ENCODE measurements around the gene EPHA3. TPM values are rescaled to one million over a fixed set of nuclear protein-coding genes. Genes with fewer than 3 reads are reported as not detected.

Gene EPHA3
- total and polyA plus RNA-seq, 2 donors (not counting 3 experiments of a cell fraction or from before 2014, with no cell fraction given): not detected

DNA sequence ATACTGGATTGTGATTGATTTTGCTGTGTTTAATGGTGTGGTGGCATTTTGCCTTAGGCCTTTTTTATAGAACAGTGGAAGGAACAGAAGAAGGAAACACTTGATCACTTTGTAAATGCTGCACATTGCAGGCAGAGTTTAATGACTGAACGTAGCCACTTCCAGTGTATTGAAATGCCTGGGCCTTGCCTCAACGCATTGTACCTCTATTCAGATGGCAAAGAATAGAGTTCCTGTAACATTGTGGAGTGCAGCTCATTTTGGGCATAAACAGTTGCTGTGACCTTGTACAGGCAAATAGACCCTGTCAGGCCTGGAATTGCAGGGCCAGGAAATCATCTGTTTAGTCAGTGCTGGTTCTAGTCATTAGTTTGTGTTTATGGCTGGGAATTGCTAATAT, 225.0 kb downstream of the EPHA3 start:
- DNase-seq (ENCODE audit: low read depth, low spot score): no peak
- Histone ChIP-seq H3K79me2 (ENCODE audit: control insufficient read depth, insufficient read depth, low read length) (no peaks in the 10 kb centered on the region), H3K9ac (replicated peaks; ENCODE audit: extremely low read depth, insufficient read depth, low read length) (no peak overlapping the region), H3K36me3 (ENCODE audit: control insufficient read depth in 2 of 2, extremely low read depth in 1 of 2, insufficient read depth in 2 of 2, low read length in 2 of 2) (no peaks in the 10 kb centered on the region), H3K4me3 (replicated peaks in 1 of 3; ENCODE audit: insufficient read depth in 1 of 3, low read depth in 1 of 3, low read length in 3 of 3) (no peak overlapping the region), H3K27ac (ENCODE audit: insufficient read depth, low read depth, low read length) (no peak overlapping the region), H3K4me1 (ENCODE audit: control insufficient read depth, extremely low read depth, insufficient read depth, low read length) (no peaks in the 10 kb centered on the region), H3K4me2 (ENCODE audit: insufficient read depth, low read length) (no peak overlapping the region), H3K27me3 (ENCODE audit: control insufficient read depth in 2 of 2, insufficient read depth in 2 of 2, low read length in 2 of 2) (no peaks in the 10 kb centered on the region), H4K20me1 (replicated peaks; ENCODE audit: control insufficient read depth, extremely low read depth, insufficient read depth, low read length) (no peaks in the 10 kb centered on the region), H3K9me3 (replicated peaks; ENCODE audit: control insufficient read depth, insufficient read depth, low read length) (no peaks in the 10 kb centered on the region), H3K9me1 (replicated peaks; ENCODE audit: control insufficient read depth, extremely low read depth, insufficient read depth, low read length) (no peaks in the 10 kb centered on the region), H2AFZ (ENCODE audit: low read depth, low read length) (no peak overlapping the region)
- intact Hi-C loops (cut with micrococcal nuclease) (no loop called here), dilution Hi-C loops (cut with MboI; ENCODE audit: extremely low pct_ligation_motif_present, low sequenced_read_pairs) (no loop called here)
- TF ChIP-seq GATA2 (IDR thresholded peaks at IDR 0.05; ENCODE audit: insufficient read depth, insufficient read length, low read depth, low read length) (no peak), POLR2AphosphoS5 (IDR thresholded peaks at IDR 0.05; ENCODE audit: insufficient read depth, low read depth, low read length) (no peak), POLR2A (IDR thresholded peaks at IDR 0.05; ENCODE audit: low read depth, low read length) (no peak), MYC (IDR thresholded peaks at IDR 0.05; ENCODE audit: low read depth, low read length) (no peak), JUN (IDR thresholded peaks at IDR 0.05; ENCODE audit: borderline replicate concordance, insufficient read depth, insufficient read length, low read depth) (no peak), FOS (IDR thresholded peaks at IDR 0.05; ENCODE audit: borderline replicate concordance, insufficient read depth, low read length) (no peak), CTCF (IDR thresholded peaks at IDR 0.05; ENCODE audit: extremely low read depth in 1 of 2, insufficient read depth in 1 of 2, low read depth in 1 of 2, low read length in 2 of 2) (no peak), EZH2 (IDR thresholded peaks at IDR 0.05; ENCODE audit: borderline replicate concordance, low read depth, low read length, severe bottlenecking) (no peak)
- TF ChIP-seq, protein P1, sequence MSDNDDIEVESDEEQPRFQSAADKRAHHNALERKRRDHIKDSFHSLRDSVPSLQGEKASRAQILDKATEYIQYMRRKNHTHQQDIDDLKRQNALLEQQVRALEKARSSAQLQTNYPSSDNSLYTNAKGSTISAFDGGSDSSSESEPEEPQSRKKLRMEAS (IDR thresholded peaks at IDR 0.05; ENCODE audit: insufficient read depth, insufficient read length): no peak
- no TSS peak for BruUV-seq (replicated peaks)
- CTCF ChIA-PET: no interaction called here
- no peak for FAIRE-seq
- POLR2A ChIA-PET: no interaction called here
